ENCODE measurements around the gene PFDN5.

PFDN5 gene

DNA sequence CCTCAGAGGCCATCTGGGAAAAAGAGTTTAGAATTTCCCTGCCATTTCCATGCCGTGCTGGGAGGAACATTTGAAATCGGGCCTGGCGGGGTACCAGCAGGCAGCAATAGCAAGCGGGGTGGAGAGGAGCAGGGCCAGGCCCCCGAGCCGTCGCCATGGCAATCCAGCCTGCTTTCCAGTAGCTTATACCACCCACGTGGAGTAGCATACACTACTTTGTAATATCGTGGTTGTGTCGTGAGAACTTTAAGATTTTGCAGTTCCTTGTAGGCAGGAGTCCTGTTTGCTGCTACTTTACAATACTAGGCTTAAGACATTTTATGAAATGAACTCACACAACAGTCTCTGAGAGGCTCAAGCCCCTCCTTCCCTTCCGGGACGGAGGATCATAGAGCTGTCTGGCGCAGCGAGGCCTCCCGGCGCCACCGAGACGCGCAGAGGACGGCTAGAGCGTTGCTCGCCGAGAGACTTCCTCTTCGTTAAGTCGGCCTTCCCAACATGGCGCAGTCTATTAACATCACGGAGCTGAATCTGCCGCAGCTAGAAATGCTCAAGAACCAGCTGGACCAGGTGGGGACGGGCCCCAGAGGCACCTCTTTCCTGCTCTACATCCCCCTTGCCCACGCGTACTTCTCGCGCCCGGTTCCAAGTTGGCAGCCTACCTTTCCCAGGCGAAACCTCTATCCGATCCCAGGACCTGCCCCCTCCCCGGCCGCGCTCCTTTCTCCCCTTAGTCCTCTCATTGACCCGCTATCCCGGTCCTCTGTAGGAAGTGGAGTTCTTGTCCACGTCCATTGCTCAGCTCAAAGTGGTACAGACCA is at the start of gene PFDN5:
TSS of gene PFDN5 (plus strand) at position 473 of the 821 bp plus-strand sequence. CDS start at position 499, 26 bp downstream.
- DNase-seq, result peak; percentile 4

DNA sequence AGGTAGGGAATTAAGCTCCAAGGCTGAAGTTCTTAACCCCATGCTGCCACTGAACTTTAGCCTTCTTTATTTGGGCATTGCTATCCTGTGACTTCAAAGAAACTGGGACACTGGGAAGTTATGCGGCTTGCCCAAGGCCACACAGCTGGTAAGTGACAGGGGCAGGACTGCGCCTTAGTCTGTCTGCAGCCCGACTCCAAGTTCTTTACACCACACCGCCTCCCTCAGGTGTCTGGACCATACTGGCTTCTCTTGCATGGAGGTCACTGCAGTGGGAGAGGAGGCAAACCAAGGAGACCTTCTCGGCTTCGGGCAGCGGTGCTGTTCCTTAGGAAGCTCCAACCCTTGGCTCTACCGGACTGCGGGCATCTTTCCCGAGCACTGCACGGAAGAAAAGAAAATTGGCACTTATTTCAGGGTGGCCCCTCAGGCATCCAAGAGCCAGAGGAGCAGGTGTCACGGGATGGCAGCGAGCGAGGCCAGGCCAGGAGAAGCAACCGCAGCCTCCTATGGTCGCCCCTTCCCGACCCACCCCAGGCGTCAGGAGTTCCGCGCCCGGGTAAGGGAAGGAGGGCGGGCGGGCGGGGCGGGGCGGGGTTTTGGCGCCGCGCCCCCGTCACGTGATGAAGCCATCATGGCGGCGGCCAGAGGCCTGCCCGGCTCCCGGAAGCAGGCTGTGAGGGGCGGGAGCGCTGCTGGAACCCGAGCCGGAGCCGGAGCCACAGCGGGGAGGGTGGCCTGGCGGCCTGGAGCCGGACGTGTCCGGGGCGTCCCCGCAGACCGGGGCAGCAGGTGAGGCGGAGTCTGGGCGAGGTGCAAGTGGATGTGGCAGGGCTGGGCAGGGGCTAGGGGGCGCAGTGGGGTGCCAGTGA is 43.6 kb upstream of the PFDN5 start:
- DNase-seq, result no peak

GRCh38 chr12:53252349-53252916 is 42.9 kb upstream of the PFDN5 start:
- no peak for DNase-seq

GRCh38 chr12:53253298-53253697 is 42.0 kb upstream of the PFDN5 start:
- DNase-seq, result no peak

GRCh38 chr12:53254816-53255545 is 40.4 kb upstream of the PFDN5 start:
- no peak for DNase-seq

- DNase-seq, result no peak
Observed at GRCh38 chr12:53255996-53256395, 39.3 kb upstream of the PFDN5 start.

- DNase-seq, result no peak
Observed at GRCh38 chr12:53258541-53259539, 36.5 kb upstream of the PFDN5 start.

DNA sequence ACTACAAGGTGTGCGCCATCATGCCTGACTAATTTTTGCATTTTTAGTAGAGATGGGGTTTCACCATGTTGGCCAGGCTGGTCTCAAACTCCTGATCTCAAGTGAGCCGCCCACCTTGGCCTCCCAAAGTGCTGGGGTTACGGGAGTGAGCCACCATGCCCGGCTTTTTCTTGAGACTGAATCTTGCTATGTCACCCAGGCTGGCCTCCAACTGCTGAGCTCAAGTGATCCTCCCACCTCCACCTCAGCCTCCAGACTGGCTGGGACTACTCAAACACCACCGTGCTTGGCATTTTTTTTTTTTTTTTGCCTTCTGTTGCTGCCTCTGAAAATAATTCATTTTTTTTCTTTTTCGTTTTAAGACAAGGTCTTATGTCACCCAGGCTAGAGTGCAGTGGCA is 35.5 kb upstream of the PFDN5 start:
- DNase-seq, result no peak

GRCh38 chr12:53265783-53266182 is 29.6 kb upstream of the PFDN5 start:
- no peak for DNase-seq

DNA sequence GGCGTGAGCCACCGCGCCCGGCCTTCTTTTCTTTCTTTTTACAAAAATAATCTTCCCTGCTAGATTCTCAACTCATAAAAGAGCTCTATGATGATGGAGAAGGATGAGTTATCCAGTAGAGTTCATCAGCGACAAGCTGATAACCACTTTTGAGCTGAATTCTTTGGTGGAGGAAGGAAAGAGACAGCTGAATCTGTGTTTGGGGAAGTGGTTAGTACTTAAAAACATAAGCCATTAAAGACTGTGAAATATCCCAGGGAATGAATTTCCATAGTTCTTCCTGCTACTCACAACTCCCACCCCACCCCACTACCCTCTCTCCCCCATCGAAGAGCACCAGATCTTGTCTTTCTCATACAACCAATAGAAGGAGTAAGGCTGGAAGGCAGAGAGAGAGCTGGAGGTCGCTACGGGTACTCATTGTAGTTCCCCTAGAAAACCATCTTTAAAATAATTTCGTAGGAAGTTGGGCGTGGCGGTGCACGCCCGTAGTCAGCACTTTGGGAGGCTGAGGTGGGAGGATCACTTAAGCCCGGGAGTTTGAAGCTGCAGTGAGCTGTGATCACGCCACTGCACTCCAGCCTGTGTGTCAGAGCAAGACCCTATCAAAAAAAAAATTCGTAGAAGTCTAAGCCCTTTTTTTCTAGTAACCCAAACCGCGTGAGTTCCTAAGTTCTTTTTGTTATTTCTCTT is 27.9 kb upstream of the PFDN5 start:
- DNase-seq, result no peak

DNA sequence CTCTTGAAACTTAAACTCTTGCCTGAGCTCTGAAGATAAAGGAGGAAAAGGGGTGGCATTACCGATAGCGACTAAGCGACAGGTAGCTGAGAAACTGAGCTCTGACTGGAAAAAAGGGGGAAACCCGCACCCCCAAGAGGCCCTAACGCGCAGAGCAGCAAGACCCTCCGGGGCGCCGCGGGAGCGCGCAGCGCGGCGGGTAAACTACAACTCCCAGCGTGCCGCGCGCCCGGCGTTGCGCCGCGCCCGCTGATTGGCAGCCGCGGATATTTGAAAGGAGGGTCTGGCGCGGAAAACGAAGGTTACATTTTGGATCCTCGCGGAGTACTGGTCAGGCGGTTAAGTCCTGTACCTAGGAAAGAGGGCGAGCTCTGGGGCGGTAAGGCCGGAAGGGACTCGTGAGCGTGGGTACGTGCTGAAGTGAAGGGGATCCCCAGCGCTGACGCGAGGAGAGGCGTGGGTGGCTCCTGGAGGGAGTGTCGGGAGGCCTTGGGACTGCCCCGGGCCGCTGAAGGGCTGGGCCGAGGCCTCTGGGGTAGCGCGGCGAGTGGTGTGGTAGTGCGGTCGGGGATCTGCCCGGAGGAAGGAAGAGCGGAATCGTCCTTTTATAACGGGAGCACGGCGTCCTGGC is 27.2 kb upstream of the PFDN5 start, which contains the start of gene ESPL1:
TSS of gene ESPL1 (plus strand) at position 301 of the 631 bp plus-strand sequence. CDS start 468 bp downstream, outside the sequence.
- DNase-seq, result peak; percentile 47

GRCh38 chr12:53268630-53269562 is 26.4 kb upstream of the PFDN5 start:
- no peak for DNase-seq

GRCh38 chr12:53274445-53274844 is 20.9 kb upstream of the PFDN5 start:
- DNase-seq, result no peak

- no peak for DNase-seq
Observed at GRCh38 chr12:53276511-53276910, 18.8 kb upstream of the PFDN5 start.

- DNase-seq, result no peak
Observed at GRCh38 chr12:53277981-53278380, 17.4 kb upstream of the PFDN5 start.

- no peak for DNase-seq
Observed at GRCh38 chr12:53279283-53279869, 16.0 kb upstream of the PFDN5 start.

GRCh38 chr12:53279888-53280498 is 15.3 kb upstream of the PFDN5 start:
- no peak for DNase-seq

- no peak for DNase-seq
Observed at GRCh38 chr12:53286448-53286847, 8.9 kb upstream of the PFDN5 start.
